ENCODE data around the gene RAP1A. TPM values are rescaled to one million over a fixed set of nuclear protein-coding genes. Genes with fewer than 3 reads are reported as not detected.

The RAP1A gene
- total RNA-seq, 2 donors from 2014 or later, result 28.5 to 35.0 TPM

- no peak overlapping the region for H3K4me3 ChIP-seq (ENCODE audit: low read length)
- Mint-ChIP-seq H3K27me3 (ENCODE audit: insufficient read depth) (no peaks in the 10 kb centered on the region), H3K9me3 (no peaks in the 10 kb centered on the region), H3K4me3 (no peak overlapping the region), H3K27ac (no peak overlapping the region), H3K36me3 (ENCODE audit: low read depth) (peaks cover 3% of the 10 kb centered on the region), H3K4me1 (peaks cover 16% of the 10 kb centered on the region)
- DNase-seq, result no peak
- H3K27ac ChIP-seq (ENCODE audit: low read depth, low read length), result no peak overlapping the region
- no peaks in the 10 kb centered on the region for H3K4me1 ChIP-seq (ENCODE audit: control insufficient read depth, insufficient read depth, low read length)
- H3K9ac ChIP-seq (ENCODE audit: extremely low read depth, low read length, poor library complexity, severe bottlenecking), result no peak overlapping the region
- no peaks in the 10 kb centered on the region for H3K27me3 ChIP-seq (ENCODE audit: control insufficient read depth, insufficient read depth, low read length, poor library complexity, severe bottlenecking)
- 86 to 100% methylated on average over 1 to 4 of the region's 4 CpGs for WGBS, 2 experiments (ENCODE audit: insufficient coverage in 1 of 2, insufficient read length in 1 of 2)
- H3K36me3 ChIP-seq (ENCODE audit: control insufficient read depth, insufficient read depth, low read length), result no peaks in the 10 kb centered on the region
- TF ChIP-seq CTCF (conservative IDR thresholded peaks at IDR 0.05), result no peak
- no peaks in the 10 kb centered on the region for H3K9me3 ChIP-seq (ENCODE audit: control insufficient read depth, low read length)
These were observed 100.1 kb downstream of the RAP1A start for GRCh38 chr1:111719674-111720132.

- H3K27me3 ChIP-seq (ENCODE audit: control insufficient read depth, insufficient read depth, low read length, poor library complexity, severe bottlenecking), result no peaks in the 10 kb centered on the region
- H3K27ac ChIP-seq (ENCODE audit: low read depth, low read length), result no peak overlapping the region
- H3K9me3 ChIP-seq (ENCODE audit: control insufficient read depth, low read length), result no peaks in the 10 kb centered on the region
- H3K27me3 Mint-ChIP-seq (ENCODE audit: insufficient read depth), result no peaks in the 10 kb centered on the region
- H3K4me1 ChIP-seq (ENCODE audit: control insufficient read depth, insufficient read depth, low read length), result peaks cover 4% of the 10 kb centered on the region
- H3K9me3 Mint-ChIP-seq, result no peaks in the 10 kb centered on the region
- H3K9ac ChIP-seq (ENCODE audit: extremely low read depth, low read length, poor library complexity, severe bottlenecking), result no peak overlapping the region
- peaks cover 3% of the 10 kb centered on the region for H3K36me3 Mint-ChIP-seq (ENCODE audit: low read depth)
- H3K4me1 Mint-ChIP-seq, result peaks cover 22% of the 10 kb centered on the region
- no peak overlapping the region for H3K4me3 Mint-ChIP-seq
- no peak overlapping the region for H3K27ac Mint-ChIP-seq
- H3K4me3 ChIP-seq (ENCODE audit: low read length), result no peak overlapping the region
- no peak for DNase-seq
- WGBS, 2 experiments (ENCODE audit: insufficient coverage in 1 of 2, insufficient read length in 1 of 2), result 85 to 87% methylated on average over 6 to 7 of the region's 7 CpGs
- no peaks in the 10 kb centered on the region for H3K36me3 ChIP-seq (ENCODE audit: control insufficient read depth, insufficient read depth, low read length)
- no peak for TF ChIP-seq CTCF (conservative IDR thresholded peaks at IDR 0.05)
These were observed 100.8 kb downstream of the RAP1A start for GRCh38 chr1:111720274-111720976.

GRCh38 chr1:111720977-111721786, 101.6 kb downstream of the RAP1A start:
- no peak for TF ChIP-seq CTCF (conservative IDR thresholded peaks at IDR 0.05)
- H3K4me3 Mint-ChIP-seq, result no peak overlapping the region

More at GRCh38 chr1:111720977-111721786, 101.6 kb downstream of the RAP1A start:
- H3K4me1 ChIP-seq (ENCODE audit: control insufficient read depth, insufficient read depth, low read length), result peaks cover 5% of the 10 kb centered on the region
- H3K27me3 ChIP-seq (ENCODE audit: control insufficient read depth, insufficient read depth, low read length, poor library complexity, severe bottlenecking), result no peaks in the 10 kb centered on the region
- peaks cover 21% of the 10 kb centered on the region for H3K4me1 Mint-ChIP-seq
- 81 to 89% methylated on average over 6 to 10 of the region's 10 CpGs for WGBS, 2 experiments (ENCODE audit: insufficient coverage in 1 of 2, insufficient read length in 1 of 2)
- no peaks in the 10 kb centered on the region for H3K27me3 Mint-ChIP-seq (ENCODE audit: insufficient read depth)
- peaks cover 3% of the 10 kb centered on the region for H3K36me3 Mint-ChIP-seq (ENCODE audit: low read depth)
- no peaks in the 10 kb centered on the region for H3K9me3 Mint-ChIP-seq
- peak; percentile 37 for DNase-seq
- H3K4me3 ChIP-seq (ENCODE audit: low read length), result no peak overlapping the region
- no peaks in the 10 kb centered on the region for H3K36me3 ChIP-seq (ENCODE audit: control insufficient read depth, insufficient read depth, low read length)
- H3K9me3 ChIP-seq (ENCODE audit: control insufficient read depth, low read length), result no peaks in the 10 kb centered on the region
- no peak overlapping the region for H3K9ac ChIP-seq (ENCODE audit: extremely low read depth, low read length, poor library complexity, severe bottlenecking)
- no peak overlapping the region for H3K27ac ChIP-seq (ENCODE audit: low read depth, low read length)
- peak overlapping the region; percentile 31 for H3K27ac Mint-ChIP-seq
